GM18505 (cell line): ENCODE data around the gene SMIM3.
A peak's percentile ranks its signal among the peaks of the same experiment; 100 is the strongest.

Experiments
- ATAC-seq: cut with Tn5 transposase; IDR thresholded peaks from one replicate; pipeline ENCODE4 v1.9.1; 2021; ENCODE audit not compliant: unreplicated experiment
- POLR2A ChIP-seq: IDR thresholded peaks from 4 replicates; pipeline ENCODE4 v1.6.1; 2011; ENCODE audit warnings: borderline replicate concordance; ENCODE audit not compliant: insufficient read depth, insufficient read length; ENCODE audit errors: extremely low read depth

The SMIM3 gene

DNA sequence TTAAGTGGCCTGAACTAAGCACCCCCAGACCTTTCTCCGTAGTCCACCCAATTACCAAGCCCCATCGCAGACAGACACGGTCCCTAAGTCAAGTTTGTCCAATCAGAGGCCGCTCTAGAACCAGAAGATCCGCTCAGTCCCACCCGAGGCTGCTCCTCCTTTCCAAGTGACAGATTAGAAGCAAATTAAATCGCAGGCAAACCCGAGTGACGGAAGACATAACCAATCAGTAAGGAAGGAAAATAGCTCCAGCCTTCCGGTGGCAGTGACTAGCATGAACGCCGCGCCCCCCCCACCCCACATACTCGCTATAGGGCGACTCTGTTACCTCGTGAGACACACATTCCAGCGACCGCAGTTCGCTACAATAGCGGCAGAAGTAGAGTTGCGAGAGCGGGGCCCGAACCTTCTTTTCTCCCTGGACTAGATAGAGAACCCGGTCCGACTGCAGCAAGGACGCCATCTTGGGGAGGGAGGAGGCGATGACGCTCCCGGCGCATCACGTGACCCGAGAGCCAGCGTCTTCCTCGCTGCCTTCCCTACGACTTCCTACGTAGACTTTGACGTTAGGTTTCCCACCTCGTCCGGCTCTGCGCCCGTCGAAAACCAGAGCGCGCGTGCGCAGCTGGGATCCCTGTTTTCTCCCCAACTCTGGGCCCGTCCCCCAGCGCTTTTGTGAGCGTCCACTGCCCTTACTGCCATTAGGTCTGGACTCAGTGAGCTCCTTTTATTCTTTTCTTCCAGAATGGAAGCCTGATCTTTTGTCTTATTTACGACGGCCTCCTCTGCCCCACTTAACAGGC is 19.8 kb upstream of the SMIM3 start, which contains the start of gene DCTN4:
TSS of gene DCTN4 (minus strand) at position 487 of the 803 bp plus-strand sequence. CDS start at position 463, 24 bp downstream.
- peak; percentile 96 for ATAC-seq

DNA sequence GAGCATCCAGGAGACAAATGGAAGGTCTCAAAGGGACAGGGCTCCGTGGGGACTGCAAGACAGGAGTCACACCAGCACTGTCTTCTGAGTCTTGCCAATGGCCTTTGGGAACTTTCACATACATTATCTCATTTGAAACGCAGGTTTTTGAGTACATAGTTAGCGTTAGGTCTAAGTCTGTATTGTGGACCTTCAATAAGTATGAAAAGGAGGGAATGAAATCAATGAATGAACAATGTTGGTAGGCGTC is 19.3 kb upstream of the SMIM3 start:
- no peak for TF ChIP-seq POLR2A
- no peak for ATAC-seq

More for the DNA sequence above, 19.8 kb upstream of the SMIM3 start, which contains the start of gene DCTN4:
- TF ChIP-seq POLR2A, result peak; percentile 87

DNA sequence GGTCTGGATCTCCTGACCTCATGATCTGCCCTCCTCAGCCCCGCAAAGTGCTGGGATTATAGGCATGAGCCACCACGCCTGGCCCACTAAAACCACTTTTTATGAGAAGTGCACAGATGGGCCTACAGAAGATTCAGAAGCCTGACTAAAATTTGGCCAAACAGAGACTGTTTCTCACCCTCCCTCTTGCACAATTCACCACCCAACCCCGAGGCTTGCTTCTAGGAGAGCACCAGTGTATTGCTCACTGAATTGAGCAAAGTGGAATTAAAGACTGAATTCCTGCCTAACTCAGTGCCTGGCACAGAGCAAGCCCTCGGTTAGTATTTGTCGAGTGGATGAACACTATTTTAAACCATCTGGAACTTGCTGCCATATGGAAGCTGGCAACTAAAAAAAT is 16.3 kb upstream of the SMIM3 start:
- no peak for TF ChIP-seq POLR2A
- no peak for ATAC-seq

- TF ChIP-seq POLR2A, result no peak
- ATAC-seq, result no peak
Measured at GRCh38 chr5:150763023-150763769, 15.4 kb upstream of the SMIM3 start.

- no peak for TF ChIP-seq POLR2A
- ATAC-seq, result no peak
Measured at GRCh38 chr5:150764530-150764929, 14.0 kb upstream of the SMIM3 start.

- TF ChIP-seq POLR2A, result no peak
- ATAC-seq, result no peak
Measured at GRCh38 chr5:150765011-150765798, 13.4 kb upstream of the SMIM3 start.

DNA sequence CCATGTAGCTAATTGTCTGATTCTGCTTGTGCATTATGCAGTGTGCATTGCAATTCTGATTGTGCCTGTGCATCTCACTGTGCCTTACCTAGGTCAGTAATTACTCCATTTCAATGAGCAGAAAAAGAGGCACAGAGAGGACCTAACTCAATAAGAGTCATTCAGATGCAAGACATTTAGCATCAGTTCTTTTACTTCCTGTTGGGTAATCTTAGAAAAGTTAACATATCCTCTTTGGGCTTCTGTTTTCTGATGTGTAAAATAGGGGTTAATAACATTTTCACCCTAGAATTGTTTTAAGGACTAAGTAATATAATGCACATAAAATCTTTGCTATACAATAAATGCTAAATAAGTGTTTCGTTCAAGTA is 12.8 kb upstream of the SMIM3 start:
- no peak for ATAC-seq
- no peak for TF ChIP-seq POLR2A

DNA sequence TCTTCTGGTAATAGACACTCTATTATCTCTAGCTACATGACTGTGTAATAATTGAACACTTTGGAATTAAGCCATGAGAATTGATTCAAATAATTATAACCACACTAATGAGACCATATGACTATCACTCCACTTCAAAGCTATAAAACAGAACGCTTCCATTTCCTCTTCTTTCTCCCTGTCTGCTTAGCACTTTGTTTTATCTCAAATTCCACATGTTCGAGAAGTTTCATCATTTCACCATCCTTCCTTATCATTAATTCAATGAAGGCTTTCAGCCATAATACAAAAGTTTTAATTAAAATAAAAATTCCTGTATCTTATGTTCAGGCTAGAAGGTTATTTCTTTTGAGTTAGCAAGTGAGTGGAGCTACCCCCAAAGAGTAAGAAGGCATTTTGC is 12.3 kb upstream of the SMIM3 start:
- no peak for ATAC-seq
- TF ChIP-seq POLR2A, result no peak

GRCh38 chr5:150771034-150771795 is 7.3 kb upstream of the SMIM3 start:
- TF ChIP-seq POLR2A, result no peak
- ATAC-seq, result no peak

DNA sequence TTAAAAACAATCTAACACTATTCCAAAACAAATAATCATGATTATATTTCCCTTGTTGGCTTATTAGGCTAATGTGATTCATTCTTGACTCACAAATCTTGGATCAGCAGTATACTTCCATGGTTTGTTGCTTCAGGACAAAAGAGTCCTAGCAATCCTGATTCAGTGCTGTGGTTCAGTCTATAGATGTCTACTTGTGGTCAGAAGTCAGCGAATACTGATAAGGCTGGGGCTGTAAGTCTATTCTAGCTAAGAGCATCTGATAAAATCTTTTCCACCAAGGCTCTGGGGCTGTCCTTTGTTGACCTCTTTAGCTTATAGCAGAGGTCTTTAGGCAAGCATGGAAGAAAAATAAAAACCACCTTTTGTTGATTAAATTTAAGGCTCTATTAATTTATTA is 4.4 kb upstream of the SMIM3 start:
- no peak for TF ChIP-seq POLR2A
- no peak for ATAC-seq

- ATAC-seq, result no peak
- no peak for TF ChIP-seq POLR2A
Measured at GRCh38 chr5:150777685-150778084, 872 bp upstream of the SMIM3 start.

DNA sequence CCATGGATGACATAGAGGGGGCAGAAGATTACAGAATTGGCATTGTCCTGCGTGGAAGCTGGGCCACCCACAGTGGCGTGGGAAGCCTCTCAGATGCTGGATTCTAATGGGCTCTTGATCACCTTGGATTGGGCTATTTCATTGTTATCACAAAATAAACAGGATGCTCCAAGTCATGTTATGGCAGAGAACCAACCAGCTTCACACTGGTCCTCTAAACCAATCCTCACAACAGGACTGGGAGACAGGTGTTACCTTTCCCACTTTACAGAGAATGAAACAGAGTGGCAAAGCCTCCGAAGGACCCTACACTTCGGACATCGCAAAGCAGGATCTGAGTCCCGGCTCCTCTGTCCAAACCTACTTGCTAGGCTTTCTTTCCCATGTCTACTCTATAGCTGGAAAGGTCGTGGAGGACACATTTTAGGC is 455 bp upstream of the SMIM3 start:
- ATAC-seq, result peak; percentile 1
- TF ChIP-seq POLR2A, result no peak
